ENCODE results near the gene ADGRE3. TPM values are rescaled to one million over a fixed set of nuclear protein-coding genes. Genes with fewer than 3 reads are reported as not detected.

ADGRE3 gene
- total RNA-seq, 1 donor from 2014 or later: not detected

DNA sequence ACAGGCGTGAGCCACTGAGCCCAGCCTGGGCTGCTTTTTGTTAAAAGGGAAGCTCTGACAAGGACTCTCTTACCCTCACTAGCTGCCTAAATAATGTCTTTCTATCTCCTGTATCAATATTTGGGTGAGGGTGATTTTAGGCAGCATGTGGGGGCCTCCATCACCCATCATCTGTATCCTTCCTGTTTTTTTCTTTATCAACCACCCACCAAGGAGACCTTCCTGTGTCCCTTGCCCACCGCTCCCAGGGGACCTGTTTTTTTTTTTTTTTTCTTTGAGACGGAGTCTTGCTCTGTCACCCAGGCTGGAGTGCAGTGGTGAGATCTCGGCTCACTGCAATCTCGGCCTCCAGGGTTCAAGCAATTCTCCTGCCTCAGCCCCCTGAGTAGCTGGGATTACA lies 97.4 kb downstream of the ADGRE3 start:
- Mint-ChIP-seq H3K4me3 (ENCODE audit: unreplicated experiment) (no peak overlapping the region), H3K27me3 (ENCODE audit: low read depth, unreplicated experiment) (no peaks in the 10 kb centered on the region), H3K27ac (ENCODE audit: unreplicated experiment) (no peak overlapping the region), H3K4me1 (ENCODE audit: low read depth, unreplicated experiment) (no peaks in the 10 kb centered on the region), H3K9me3 (ENCODE audit: unreplicated experiment) (no peaks in the 10 kb centered on the region), H3K36me3 (ENCODE audit: low read depth, unreplicated experiment) (no peaks in the 10 kb centered on the region)
- Histone ChIP-seq H2AFZ (ENCODE audit: low read depth, low read length) (no peak overlapping the region), H3K27ac (ENCODE audit: low read depth, low read length) (no peak overlapping the region), H3K4me2 (ENCODE audit: low read length) (no peak overlapping the region), H3K4me1 (ENCODE audit: insufficient read depth, low read length) (no peaks in the 10 kb centered on the region), H3K9me3 (ENCODE audit: insufficient read depth, low read depth, low read length) (no peaks in the 10 kb centered on the region), H3K4me3 (ENCODE audit: insufficient read depth, low read depth, low read length) (no peak overlapping the region), H3K9ac (ENCODE audit: low read length) (no peak overlapping the region), H3K79me2 (ENCODE audit: insufficient read depth, low read length) (no peaks in the 10 kb centered on the region), H3K27me3 (ENCODE audit: insufficient read depth, low read length) (no peaks in the 10 kb centered on the region), H3K36me3 (ENCODE audit: insufficient read depth, low read length) (no peaks in the 10 kb centered on the region), H4K20me1 (ENCODE audit: insufficient read depth, low read length) (no peaks in the 10 kb centered on the region)
- TF ChIP-seq CTCF (IDR thresholded peaks at IDR 0.05; ENCODE audit: insufficient read depth, low read depth, low read length) (no peak), EZH2 (IDR thresholded peaks at IDR 0.05; ENCODE audit: insufficient read depth, low read length) (no peak)
- DNase-seq (ENCODE audit: low read depth): no peak
- FAIRE-seq: no peak

- H3K36me3 Mint-ChIP-seq (ENCODE audit: low read depth, unreplicated experiment): no peaks in the 10 kb centered on the region
- H3K27ac ChIP-seq (ENCODE audit: low read depth, low read length): no peak overlapping the region
- no peak for TF ChIP-seq CTCF (IDR thresholded peaks at IDR 0.05; ENCODE audit: insufficient read depth, low read depth, low read length)
- TF ChIP-seq EZH2 (IDR thresholded peaks at IDR 0.05; ENCODE audit: insufficient read depth, low read length): no peak
- no peak overlapping the region for H3K9ac ChIP-seq (ENCODE audit: low read length)
- no peak overlapping the region for H2AFZ ChIP-seq (ENCODE audit: low read depth, low read length)
- no peaks in the 10 kb centered on the region for H3K4me1 ChIP-seq (ENCODE audit: insufficient read depth, low read length)
- no peak overlapping the region for H3K4me2 ChIP-seq (ENCODE audit: low read length)
- H3K4me3 ChIP-seq (ENCODE audit: insufficient read depth, low read depth, low read length): no peak overlapping the region
- no peak overlapping the region for H3K27ac Mint-ChIP-seq (ENCODE audit: unreplicated experiment)
- H3K4me1 Mint-ChIP-seq (ENCODE audit: low read depth, unreplicated experiment): no peaks in the 10 kb centered on the region
- peaks cover 6% of the 10 kb centered on the region for H3K79me2 ChIP-seq (ENCODE audit: insufficient read depth, low read length)
- H4K20me1 ChIP-seq (ENCODE audit: insufficient read depth, low read length): no peaks in the 10 kb centered on the region
- H3K9me3 ChIP-seq (ENCODE audit: insufficient read depth, low read depth, low read length): no peaks in the 10 kb centered on the region
- FAIRE-seq: no peak
- H3K36me3 ChIP-seq (ENCODE audit: insufficient read depth, low read length): no peaks in the 10 kb centered on the region
- no peak overlapping the region for H3K4me3 Mint-ChIP-seq (ENCODE audit: unreplicated experiment)
- H3K27me3 Mint-ChIP-seq (ENCODE audit: low read depth, unreplicated experiment): no peaks in the 10 kb centered on the region
- no peak for DNase-seq (ENCODE audit: low read depth)
- no peaks in the 10 kb centered on the region for H3K9me3 Mint-ChIP-seq (ENCODE audit: unreplicated experiment)
- no peaks in the 10 kb centered on the region for H3K27me3 ChIP-seq (ENCODE audit: insufficient read depth, low read length)
These were observed 98.3 kb downstream of the ADGRE3 start for GRCh38 chr19:14576363-14576762.

DNA sequence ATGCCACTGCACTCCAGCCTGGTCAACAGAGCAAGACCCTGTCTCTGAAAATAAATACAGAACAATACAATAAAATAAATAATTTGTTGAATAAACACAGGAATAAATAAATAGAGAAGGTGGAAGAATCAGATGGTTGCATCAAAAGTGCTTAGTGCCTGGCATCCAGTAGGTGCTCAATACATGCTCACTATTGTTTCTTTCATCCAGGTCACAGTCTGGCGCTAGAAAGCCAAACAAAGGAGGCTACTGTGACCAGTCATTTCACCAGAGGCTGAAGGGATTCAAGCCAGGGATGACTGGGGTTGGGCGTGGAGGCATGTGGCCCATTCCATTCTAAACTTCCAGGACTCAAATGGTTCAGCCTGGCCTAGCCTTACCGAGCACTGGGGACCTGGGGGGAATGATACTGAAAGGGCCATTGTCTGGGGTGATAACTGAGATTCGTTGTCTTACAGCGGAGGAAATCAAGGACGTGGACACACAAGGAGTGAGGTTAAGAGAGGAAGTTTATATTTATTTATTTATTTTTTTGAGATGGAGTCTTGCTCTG lies 99.1 kb downstream of the ADGRE3 start:
- no peak overlapping the region for H2AFZ ChIP-seq (ENCODE audit: low read depth, low read length)
- FAIRE-seq: no peak

More for the DNA sequence above, 99.1 kb downstream of the ADGRE3 start:
- Histone ChIP-seq H3K4me1 (ENCODE audit: insufficient read depth, low read length) (peaks cover 7% of the 10 kb centered on the region), H3K36me3 (ENCODE audit: insufficient read depth, low read length) (no peaks in the 10 kb centered on the region), H4K20me1 (ENCODE audit: insufficient read depth, low read length) (no peaks in the 10 kb centered on the region), H3K27ac (ENCODE audit: low read depth, low read length) (no peak overlapping the region), H3K27me3 (ENCODE audit: insufficient read depth, low read length) (no peaks in the 10 kb centered on the region), H3K4me2 (ENCODE audit: low read length) (no peak overlapping the region), H3K9me3 (ENCODE audit: insufficient read depth, low read depth, low read length) (no peaks in the 10 kb centered on the region), H3K79me2 (ENCODE audit: insufficient read depth, low read length) (peaks cover 14% of the 10 kb centered on the region), H3K9ac (ENCODE audit: low read length) (no peak overlapping the region), H3K4me3 (ENCODE audit: insufficient read depth, low read depth, low read length) (no peak overlapping the region)
- Mint-ChIP-seq H3K27me3 (ENCODE audit: low read depth, unreplicated experiment) (no peaks in the 10 kb centered on the region), H3K4me1 (ENCODE audit: low read depth, unreplicated experiment) (peaks cover 2% of the 10 kb centered on the region), H3K4me3 (ENCODE audit: unreplicated experiment) (no peak overlapping the region), H3K36me3 (ENCODE audit: low read depth, unreplicated experiment) (no peaks in the 10 kb centered on the region), H3K9me3 (ENCODE audit: unreplicated experiment) (no peaks in the 10 kb centered on the region), H3K27ac (ENCODE audit: unreplicated experiment) (no peak overlapping the region)
- DNase-seq (ENCODE audit: low read depth): no peak
- TF ChIP-seq EZH2 (IDR thresholded peaks at IDR 0.05; ENCODE audit: insufficient read depth, low read length): no peak
- TF ChIP-seq CTCF (IDR thresholded peaks at IDR 0.05; ENCODE audit: insufficient read depth, low read depth, low read length): no peak
